ENCODE results near the gene FCN1. TPM values are rescaled to one million over a fixed set of nuclear protein-coding genes. Genes with fewer than 3 reads are reported as not detected.

The FCN1 gene
- total and polyA plus RNA-seq, 2 of the 8 experiments (the other 6 are each of a cell fraction or from before 2014, with no cell fraction given), result not detected

GRCh38 chr9:134864821-134865190 lies 52.9 kb downstream of the FCN1 start (continued):
- no peak for TF ChIP-seq CHD7 (IDR thresholded peaks at IDR 0.05; ENCODE audit: insufficient replicate concordance, low read length)
- TF ChIP-seq RFX5 (IDR thresholded peaks at IDR 0.05; ENCODE audit: borderline replicate concordance, low read depth, low read length), result no peak
- TF ChIP-seq CEBPB (IDR thresholded peaks at IDR 0.05; ENCODE audit: low read depth, low read length), result no peak
- no peak for TF ChIP-seq TCF12 (IDR thresholded peaks at IDR 0.05; ENCODE audit: low read depth, low read length)
- no peak for TF ChIP-seq KDM5A (IDR thresholded peaks at IDR 0.05; ENCODE audit: low read length)
- TF ChIP-seq CHD2 (IDR thresholded peaks at IDR 0.05; ENCODE audit: low read length), result no peak
- TF ChIP-seq SIX5 (IDR thresholded peaks at IDR 0.05; ENCODE audit: low read depth, low read length), result no peak

Measured in H1 (cell line).